ENCODE data around the gene IAPP. TPM values are rescaled to one million over a fixed set of nuclear protein-coding genes. Genes with fewer than 3 reads are reported as not detected.

Gene IAPP
- total and polyA plus RNA-seq, 7 donors: 2.4 TPM; not detected in 6

- H3K4me1 ChIP-seq: no peaks in the 10 kb centered on the region
- no peak for DNase-seq
- H3K4me3 ChIP-seq: no peak within 1 kb of the TSS
- intact Hi-C loops (cut with DNase I): no loop called here
- WGBS, 2 donors: 75 to 76% methylated on average over 3 of the region's 3 CpGs
- no peak within 1 kb of the TSS for H3K27ac ChIP-seq
- H3K27me3 ChIP-seq: no peaks in the 10 kb centered on the region
- H3K36me3 ChIP-seq: no peaks in the 10 kb centered on the region
- TF ChIP-seq POLR2AphosphoS5 (IDR thresholded peaks at IDR 0.05) (no peak), CTCF (IDR thresholded peaks at IDR 0.05) (no peak), EP300 (IDR thresholded peaks at IDR 0.05) (no peak), POLR2A (IDR thresholded peaks at IDR 0.05) (no peak)
- H3K9me3 ChIP-seq: peaks cover 0 to 2% (median 0%) of the 10 kb centered on the region in 4 donors
Measured at GRCh38 chr12:21334771-21335325, 37.9 kb upstream of the IAPP start, which contains the start of gene SLCO1A2. Gene SLCO1A2, minus strand, starts transcription at chr12:21334917. Its CDS starts 270 bp downstream, at chr12:21334647.

- H3K4me3 ChIP-seq: no peak overlapping the region
- WGBS, 2 donors: 13 to 66% methylated on average over 5 of the region's 5 CpGs
- H3K27ac ChIP-seq: no peak overlapping the region
- no peak for TF ChIP-seq CTCF (IDR thresholded peaks at IDR 0.05)
- no peak for TF ChIP-seq POLR2A (IDR thresholded peaks at IDR 0.05)
- TF ChIP-seq POLR2AphosphoS5 (IDR thresholded peaks at IDR 0.05): no peak
- no peak for TF ChIP-seq EP300 (IDR thresholded peaks at IDR 0.05)
- no peaks in the 10 kb centered on the region for H3K4me1 ChIP-seq
- no peaks in the 10 kb centered on the region for H3K27me3 ChIP-seq
- no peaks in the 10 kb centered on the region for H3K36me3 ChIP-seq
- no peak for DNase-seq
- no peaks in the 10 kb centered on the region for H3K9me3 ChIP-seq
- intact Hi-C loops (cut with DNase I): no loop called here
Measured at GRCh38 chr12:21336656-21337055, 36.0 kb upstream of the IAPP start.

GRCh38 chr12:21337453-21337852 lies 35.2 kb upstream of the IAPP start:
- intact Hi-C loops (cut with DNase I): no loop called here
- H3K27me3 ChIP-seq: no peaks in the 10 kb centered on the region
- H3K4me3 ChIP-seq: no peak overlapping the region
- H3K36me3 ChIP-seq: no peaks in the 10 kb centered on the region
- no peak overlapping the region for H3K27ac ChIP-seq
- H3K9me3 ChIP-seq: no peaks in the 10 kb centered on the region
- H3K4me1 ChIP-seq: no peaks in the 10 kb centered on the region
- no peak for DNase-seq
- TF ChIP-seq EP300 (IDR thresholded peaks at IDR 0.05) (no peak), POLR2A (IDR thresholded peaks at IDR 0.05) (no peak), CTCF (IDR thresholded peaks at IDR 0.05) (no peak), POLR2AphosphoS5 (IDR thresholded peaks at IDR 0.05) (no peak)

- Histone ChIP-seq H3K9me3 (no peaks in the 10 kb centered on the region), H3K4me3 (no peak overlapping the region), H3K27ac (no peak overlapping the region), H3K4me1 (no peaks in the 10 kb centered on the region), H3K36me3 (no peaks in the 10 kb centered on the region), H3K27me3 (no peaks in the 10 kb centered on the region)
- WGBS, 2 donors: 93 to 94% methylated on average over 6 of the region's 6 CpGs
- TF ChIP-seq EP300 (IDR thresholded peaks at IDR 0.05) (no peak), CTCF (IDR thresholded peaks at IDR 0.05) (no peak), POLR2AphosphoS5 (IDR thresholded peaks at IDR 0.05) (no peak), POLR2A (IDR thresholded peaks at IDR 0.05) (no peak)
- no peak for DNase-seq
- intact Hi-C loops (cut with DNase I): no loop called here
Measured at GRCh38 chr12:21337959-21338744, 34.5 kb upstream of the IAPP start.

All from sigmoid colon (tissue), 7 donors.